HuH-7 (cell line): ENCODE results near the gene ASXL1.

Experiments used
- DNase-seq: peaks from one replicate; pipeline ENCODE4 v3.0.0; 2011; ENCODE audit warnings: low spot score

Gene ASXL1

DNA sequence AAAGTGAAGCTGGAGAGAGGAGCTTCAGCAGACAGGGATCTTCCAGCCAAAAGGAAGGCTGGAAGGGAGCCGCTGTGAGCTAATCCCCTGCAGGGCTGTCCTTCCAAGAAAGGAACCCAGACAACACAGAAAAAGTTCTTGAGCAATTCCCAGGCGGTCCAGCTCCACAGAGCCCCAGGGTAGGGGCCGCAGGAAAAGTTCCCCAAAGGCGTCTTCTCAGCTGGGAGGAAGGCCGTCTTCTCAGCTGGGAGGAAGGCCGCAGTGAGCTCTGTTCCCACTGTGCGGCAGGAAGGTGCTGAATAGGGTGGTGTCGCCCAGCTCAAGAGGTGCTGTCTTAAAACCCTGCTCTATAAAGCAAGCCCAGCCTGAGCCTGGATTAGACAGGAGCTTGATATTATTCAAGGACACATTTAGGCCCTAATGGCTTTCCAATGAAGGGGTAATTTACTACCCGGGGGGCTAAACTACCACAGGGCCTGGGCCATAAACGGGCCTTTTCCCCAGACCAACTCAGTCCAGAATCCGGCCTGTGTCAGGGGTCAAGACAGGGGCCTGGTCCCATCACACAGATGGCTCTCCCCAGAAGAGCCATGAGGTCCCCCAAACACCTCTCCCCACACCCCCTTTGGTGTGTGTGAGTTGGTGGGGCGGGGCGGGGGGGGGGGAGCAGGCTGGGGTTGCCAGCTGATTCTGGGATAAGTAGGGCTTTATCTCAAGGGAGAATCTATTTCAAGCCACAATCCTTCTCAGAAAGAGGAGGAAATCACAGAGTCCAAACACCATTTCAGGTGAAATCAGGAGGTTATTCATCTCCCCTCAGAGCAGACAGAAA, 123.4 kb downstream of the ASXL1 start:
- no peak for DNase-seq

DNA sequence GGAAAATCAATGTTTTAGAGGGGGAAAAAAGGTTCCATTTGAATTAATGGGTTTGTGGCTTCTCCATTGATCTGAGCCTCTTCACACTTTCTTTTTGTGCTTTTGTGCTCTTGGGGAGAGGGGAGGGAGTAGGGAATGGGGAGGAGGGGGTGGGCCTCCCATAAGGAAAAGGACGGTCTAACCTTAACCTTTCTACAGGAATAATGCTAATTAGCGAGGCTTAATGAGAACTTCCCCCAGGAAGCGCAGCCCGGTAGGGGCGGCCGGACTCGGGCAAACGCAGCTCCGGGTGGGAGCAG, 124.0 kb downstream of the ASXL1 start:
- DNase-seq = no peak

DNA sequence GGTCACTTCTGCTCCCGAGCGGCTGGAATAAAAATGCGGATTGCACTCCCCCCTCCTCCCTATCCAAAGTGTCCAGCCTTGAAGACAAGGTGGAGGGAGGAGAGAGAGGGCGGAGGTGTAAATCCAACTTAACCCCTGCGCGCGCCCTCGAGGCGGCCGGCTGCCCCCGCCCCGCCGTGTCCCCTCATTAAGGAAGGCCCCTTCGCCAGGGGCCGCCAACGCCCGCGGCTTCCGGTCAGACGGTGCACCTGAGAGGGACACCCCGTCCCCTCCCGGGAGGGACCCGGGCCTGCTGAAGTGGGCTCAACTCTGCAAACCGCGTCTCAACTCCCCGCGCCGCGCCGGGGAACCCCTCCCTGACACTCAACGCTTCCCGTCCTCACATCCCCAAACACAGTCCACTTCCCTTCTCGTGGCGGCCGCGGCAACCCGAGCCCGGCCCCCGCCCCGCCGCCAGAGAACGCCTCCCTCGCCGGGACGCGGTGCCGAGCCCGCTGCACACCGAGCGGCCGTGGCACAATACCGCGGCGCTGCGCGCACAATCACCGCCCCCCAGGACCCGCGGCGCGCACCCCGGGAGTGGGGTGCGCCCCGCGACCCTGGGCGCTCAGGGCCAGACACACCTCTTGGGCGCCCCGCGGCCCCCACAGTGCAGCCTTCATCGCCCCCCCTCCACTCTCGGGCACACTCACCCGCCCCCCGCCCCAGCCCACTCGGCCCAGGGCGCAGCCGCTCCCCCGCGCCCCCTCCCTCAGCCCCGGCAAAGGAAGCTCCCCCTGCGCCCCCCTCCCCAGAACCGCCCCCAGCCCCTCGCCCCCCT, 124.5 kb downstream of the ASXL1 start:
- DNase-seq = peak; percentile 76

- peak; percentile 82 for DNase-seq
Measured at GRCh38 chr20:32483351-32484224, 125.5 kb downstream of the ASXL1 start.

GRCh38 chr20:32484225-32484957, 126.3 kb downstream of the ASXL1 start:
- no peak for DNase-seq

DNA sequence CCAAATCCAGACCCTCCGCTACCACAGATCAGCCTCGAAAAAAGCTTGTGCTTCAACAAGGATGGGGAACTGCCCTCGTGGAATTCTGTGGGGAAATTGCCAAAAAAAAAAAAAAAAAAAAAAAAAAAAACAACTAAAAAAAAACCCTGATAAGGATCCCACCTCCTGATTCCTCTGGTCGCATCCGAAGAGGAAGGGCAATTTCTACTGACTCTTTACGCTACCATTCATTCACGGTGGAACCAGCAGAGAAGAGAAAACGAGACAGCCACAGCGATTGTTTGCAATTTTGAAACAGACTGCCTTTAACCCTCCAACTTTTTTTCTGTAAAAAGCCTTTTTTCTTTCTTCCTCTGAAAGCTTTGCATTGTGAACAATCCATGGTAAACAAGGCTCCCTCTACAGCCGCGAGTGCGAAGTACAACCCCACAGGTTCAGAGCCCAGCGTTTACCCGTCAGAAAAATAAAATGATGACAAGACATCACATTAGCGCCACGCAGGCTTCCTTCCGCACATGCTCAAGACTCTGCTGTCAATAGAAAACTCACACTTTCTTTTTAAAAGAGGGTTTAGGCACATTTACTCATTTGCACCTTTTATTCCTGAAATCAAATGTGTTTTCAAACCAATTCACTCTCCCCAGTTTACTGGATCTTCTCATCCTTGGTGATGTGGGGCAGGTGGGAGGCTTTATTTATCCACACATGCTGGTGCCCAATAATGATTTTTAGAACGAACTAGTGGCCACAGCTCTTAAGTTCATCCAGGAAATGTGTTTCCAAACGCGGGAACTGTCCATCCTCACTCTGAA, 127.0 kb downstream of the ASXL1 start:
- DNase-seq = peak; percentile 83

GRCh38 chr20:32485770-32486478, 127.8 kb downstream of the ASXL1 start:
- DNase-seq = no peak

GRCh38 chr20:32487381-32487780, 129.2 kb downstream of the ASXL1 start:
- no peak for DNase-seq

DNA sequence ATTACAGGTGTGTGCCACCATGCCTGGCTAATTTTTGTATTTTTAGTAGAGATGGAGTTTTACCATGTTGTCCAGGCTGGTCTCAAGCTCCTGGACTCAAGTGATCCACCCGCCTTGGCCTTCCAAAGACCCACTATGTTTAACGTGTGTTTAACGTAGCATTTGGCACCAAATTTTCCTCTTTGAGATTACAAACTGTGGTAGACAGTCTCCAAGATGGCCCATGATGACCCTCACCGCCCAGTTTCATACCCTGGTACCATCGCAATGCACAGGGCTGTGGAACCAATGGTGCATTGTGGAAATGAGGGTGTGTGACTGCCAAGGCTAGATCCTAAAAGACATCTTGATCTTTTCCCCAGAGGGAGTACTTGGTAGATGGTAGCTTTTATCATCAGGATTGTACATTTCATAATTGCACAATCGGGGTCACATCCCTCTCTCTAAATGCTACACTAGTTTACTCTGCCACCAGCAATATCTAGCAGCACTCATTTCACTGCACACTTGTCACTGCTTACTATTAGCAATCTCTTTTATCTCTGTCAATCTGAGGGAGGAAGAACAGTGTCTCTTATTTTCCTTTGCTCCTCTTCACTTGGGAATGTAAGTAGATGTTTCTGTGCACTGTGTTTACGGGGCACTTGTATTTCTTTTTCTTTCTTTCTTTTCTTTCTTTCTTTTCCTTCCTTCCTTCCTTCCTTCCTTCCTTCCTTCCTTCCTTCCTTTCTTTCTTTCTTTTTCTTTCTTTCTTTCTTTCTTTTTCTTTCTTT, 130.1 kb downstream of the ASXL1 start:
- DNase-seq = no peak
